HG03354 (cell line): Measurements from ENCODE around the gene NUCB1.
"Not testable (repeated sequence)": the region's sequence is repeated elsewhere in the genome, so short reads cannot be mapped to it uniquely, and the experiment has no call there.

Source experiments
- ATAC-seq: cut with Tn5 transposase; IDR thresholded peaks from one replicate; pipeline ENCODE4 v1.9.1; 2021; ENCODE audit warnings: mild to moderate bottlenecking; ENCODE audit not compliant: unreplicated experiment, poor library complexity, severe bottlenecking

NUCB1 gene

GRCh38 chr19:48925890-48926289 is 25.8 kb downstream of the NUCB1 start:
- ATAC-seq = not testable (repeated sequence)

DNA sequence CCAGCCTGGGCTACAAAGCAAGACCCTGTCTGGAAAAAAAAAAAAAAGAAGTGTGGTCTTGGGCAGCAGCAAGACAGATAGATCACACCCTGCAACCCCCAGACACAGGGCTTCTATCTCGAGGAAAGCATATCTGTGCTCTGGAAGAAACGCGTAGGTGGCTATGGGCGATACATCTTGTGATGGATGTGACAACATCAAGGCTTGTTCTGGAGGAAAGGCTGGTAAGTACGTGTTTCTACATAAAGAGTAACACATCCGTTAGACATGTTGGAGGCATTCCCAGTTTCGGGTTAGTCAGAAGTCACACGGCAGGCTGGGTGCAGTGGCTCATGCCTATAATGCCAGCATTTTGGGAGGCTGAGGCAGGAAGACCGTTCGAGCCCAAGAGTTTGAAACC is 26.8 kb downstream of the NUCB1 start:
- ATAC-seq = no peak

- ATAC-seq = not testable (repeated sequence)
Observed at GRCh38 chr19:48927692-48928091, 27.6 kb downstream of the NUCB1 start.

DNA sequence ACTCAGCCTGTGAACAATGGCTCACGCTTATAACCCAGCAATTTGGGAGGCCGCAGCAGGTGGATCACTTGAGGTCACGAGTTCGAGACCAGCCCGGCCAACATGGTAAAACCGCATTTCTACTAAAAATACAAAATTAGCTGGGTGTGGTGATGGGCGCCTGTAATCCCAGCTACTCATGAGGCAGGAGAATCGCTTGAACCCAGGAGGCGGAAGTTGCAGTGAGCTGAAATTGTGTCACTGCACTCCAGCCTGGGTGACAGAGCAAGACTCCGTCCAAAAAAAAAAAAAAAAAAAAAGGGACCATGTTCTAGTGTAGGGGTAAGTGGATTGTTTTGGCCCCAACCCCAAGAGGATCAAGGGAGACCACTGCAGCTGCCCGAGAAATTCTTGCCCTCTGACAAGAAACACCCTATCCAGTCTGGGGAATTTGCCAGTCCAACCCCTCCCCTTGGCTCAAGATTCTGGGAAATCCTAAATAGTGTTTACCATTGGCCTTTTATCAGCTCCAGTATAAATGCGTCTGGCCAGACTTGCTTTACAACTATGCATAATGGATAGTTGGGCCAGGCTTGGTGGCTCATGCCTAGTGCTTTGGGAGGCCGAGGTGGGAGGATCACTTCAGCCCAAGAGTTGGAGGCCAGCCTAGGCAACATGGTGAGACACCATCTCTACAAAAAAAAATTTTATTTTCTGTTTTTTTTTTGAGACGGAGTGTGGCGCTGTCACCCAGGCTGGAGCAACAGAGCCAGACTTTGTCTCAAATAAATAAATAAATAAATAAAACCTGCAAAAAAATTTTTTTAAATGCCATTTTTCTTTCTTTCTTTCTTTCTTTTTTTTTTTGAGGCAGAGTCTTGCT is 28.3 kb downstream of the NUCB1 start:
- no peak for ATAC-seq

- ATAC-seq = no peak
Observed at GRCh38 chr19:48933382-48933932, 33.3 kb downstream of the NUCB1 start, which contains the start of gene DHDH. Gene DHDH, plus strand, starts transcription at chr19:48933699. Its CDS starts 23 bp downstream, at chr19:48933722.

DNA sequence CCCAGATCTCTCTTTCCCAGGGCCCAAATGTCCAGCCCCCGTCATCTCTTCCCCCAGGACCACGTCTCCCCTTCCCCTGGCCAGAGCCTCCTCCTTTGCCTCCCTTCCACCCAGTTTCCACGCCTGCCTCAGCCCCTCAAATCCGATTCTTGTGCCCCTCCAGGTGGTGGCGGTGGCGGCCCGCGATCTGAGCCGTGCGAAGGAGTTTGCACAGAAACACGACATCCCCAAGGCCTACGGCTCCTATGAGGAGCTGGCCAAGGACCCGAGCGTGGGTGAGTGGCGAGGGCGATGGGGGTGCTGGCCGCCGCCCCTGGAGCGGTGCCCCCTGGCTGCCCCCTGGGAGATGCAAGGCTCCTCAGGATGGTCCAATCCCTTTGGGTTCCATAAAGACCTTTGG is 34.7 kb downstream of the NUCB1 start:
- ATAC-seq = no peak

DNA sequence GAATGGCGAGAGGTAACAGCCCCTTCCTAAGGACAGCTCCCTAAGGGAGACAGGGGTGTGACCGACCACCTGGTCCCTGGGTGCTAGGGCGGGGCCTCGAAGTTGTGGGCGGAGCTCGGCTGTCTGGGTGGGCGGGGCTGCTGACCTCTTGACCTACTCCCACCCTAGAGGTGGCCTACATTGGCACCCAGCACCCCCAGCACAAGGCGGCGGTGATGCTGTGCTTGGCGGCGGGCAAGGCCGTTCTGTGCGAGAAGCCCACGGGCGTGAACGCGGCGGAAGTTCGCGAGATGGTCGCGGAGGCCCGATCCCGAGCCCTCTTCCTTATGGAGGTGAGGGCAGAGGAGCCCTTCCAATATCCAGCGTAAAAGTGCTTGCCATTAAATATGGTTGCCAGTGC is 35.8 kb downstream of the NUCB1 start:
- no peak for ATAC-seq

DNA sequence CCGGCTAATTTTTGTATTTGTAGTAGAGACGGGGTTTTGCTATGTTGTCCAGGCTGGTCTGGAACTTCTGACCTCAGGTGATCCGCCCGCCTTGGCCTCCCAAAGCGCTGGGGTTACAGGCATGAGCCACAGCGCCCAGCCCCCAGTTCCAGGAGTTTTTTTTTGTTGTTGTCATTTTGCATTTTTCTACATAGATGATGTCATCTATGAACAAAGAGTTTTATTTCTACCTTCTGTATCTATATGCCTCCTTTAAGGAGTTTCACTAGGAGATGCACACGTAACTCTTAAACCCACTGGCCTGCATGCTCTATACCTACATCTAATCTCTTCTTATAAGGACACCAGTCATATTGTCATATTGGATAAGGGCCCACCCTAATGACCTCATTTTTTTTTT is 38.1 kb downstream of the NUCB1 start:
- no peak for ATAC-seq

- no peak for ATAC-seq
Observed at GRCh38 chr19:48940902-48941301, 40.8 kb downstream of the NUCB1 start.

DNA sequence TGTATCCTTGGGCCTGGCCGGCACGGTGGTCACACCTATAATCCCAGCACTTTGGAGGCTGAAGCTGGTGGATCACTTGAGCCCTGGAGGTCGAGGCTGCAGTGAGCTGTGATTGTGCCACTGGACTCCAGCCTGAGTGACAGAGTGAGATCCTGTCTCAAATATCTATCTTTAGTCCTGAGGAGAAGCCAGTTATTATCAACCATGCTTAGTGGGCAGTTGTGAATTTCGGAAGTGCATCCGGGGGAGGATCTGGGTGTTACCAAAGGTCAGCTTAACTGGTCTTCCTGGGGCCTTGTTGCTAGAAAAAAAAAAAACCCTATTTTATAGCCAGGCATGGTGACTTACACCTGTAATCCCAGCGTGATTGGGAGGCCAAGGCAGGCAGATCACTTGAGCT is 43.0 kb downstream of the NUCB1 start:
- ATAC-seq = no peak

DNA sequence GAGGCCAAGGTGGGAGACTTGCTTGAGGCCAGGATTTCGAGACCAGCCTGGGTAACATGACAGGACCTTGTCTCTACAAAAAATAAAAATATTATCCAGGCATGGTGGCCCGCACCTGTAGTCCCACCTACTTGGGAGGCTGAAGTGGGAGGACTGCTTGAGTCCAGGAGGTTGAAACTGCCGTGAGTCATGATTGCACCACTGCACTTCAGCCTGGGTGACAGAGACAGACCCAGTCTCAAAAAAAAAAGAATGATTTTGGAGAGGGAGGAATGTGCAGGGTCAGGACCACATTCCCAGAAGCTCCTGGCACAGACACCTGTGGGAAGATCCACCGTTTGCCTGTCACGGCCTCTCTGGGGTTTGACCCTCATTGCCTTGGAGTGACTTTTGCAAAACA is 45.3 kb downstream of the NUCB1 start:
- no peak for ATAC-seq

- no peak for ATAC-seq
Observed at GRCh38 chr19:48945817-48946216, 45.7 kb downstream of the NUCB1 start.

DNA sequence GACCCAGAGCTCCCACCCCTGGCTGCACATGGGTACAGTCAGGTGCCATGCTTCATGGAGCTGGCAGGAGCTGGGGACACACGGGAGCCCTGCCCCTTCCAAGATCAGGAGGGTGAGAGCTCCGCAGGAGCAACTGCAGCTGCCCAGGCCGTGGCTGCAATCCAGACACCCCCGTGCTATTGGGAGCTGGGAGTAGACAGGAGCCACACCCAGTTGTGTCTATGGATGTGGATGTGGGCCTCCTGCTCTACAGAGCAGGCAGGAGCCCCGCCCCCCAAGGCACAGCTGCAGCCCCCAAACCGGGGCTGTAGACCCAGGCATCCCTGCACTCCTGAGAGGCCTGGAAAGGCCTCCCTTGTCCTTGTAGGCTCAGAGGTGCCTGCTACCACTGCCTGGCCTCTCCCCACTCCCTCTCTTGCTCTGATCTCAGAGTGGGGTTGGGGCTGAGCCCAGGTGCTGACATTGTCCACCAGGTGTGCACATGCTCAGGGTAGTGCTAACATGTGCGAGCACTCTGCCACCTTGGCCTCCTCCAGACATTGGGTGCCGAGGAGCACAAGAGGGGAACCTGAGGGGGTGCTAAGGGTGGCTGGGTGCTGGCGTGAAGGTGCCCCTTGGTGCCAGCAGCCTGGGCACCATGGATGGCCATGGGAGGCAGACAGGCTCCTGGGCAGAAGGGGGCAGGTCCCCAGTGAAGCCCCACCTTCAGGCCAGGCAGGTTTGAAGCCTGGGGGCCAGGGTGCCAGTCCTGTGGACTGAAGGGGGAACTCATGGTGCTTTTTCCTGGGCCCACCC is 46.5 kb downstream of the NUCB1 start:
- ATAC-seq = no peak

- no peak for ATAC-seq
Observed at GRCh38 chr19:48947258-48947542, 47.1 kb downstream of the NUCB1 start.

DNA sequence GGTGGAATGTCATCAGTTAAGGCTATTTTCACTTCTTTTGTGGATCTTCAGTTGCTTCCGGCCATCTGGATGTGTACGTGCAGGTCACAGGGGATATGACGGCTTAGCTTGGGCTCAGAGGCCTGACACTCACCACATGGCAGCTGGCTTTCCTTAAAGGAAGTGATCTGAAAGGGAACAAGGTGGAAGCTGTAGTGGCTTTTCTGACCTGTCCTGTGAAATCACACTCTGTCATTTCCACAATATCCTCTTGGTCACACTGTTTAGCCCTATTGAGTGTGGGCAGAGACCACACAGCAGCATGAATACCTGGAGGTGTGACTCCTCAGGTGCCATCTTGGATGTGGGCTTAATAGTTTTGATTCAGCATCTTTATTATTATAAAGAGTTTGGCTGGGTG is 50.0 kb downstream of the NUCB1 start:
- no peak for ATAC-seq

DNA sequence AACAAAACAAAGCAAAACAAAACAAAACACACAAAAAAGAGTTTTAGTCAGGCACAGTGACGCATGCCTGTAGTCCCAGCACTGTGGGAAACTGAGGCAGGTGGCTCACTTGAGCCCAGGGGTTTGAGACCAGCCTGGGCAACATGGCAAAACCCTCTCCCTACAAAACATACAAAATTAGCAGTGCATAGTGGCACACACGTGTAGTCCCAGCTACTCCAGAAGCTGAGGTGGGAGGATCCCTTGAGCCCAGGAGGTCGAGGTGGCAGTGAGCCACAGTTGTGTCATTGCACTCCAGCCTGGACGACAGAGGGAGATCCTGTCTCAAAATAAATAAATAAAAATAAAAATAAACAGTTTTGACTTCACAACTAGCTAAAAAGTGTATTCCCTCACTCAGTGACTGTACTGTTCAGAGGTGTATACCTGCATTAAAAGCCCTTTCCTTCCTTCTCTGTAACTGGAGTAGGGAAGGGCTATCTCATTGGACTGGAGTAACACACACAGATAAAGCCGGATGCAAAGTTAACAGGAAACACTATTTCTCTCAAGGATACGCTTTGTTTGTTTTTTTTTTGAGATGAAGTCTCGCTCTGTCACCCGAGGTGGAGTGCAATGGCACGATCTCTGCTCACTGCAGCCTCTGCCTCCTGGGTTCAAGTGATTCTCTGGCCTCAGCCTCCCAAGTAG is 50.9 kb downstream of the NUCB1 start:
- no peak for ATAC-seq

DNA sequence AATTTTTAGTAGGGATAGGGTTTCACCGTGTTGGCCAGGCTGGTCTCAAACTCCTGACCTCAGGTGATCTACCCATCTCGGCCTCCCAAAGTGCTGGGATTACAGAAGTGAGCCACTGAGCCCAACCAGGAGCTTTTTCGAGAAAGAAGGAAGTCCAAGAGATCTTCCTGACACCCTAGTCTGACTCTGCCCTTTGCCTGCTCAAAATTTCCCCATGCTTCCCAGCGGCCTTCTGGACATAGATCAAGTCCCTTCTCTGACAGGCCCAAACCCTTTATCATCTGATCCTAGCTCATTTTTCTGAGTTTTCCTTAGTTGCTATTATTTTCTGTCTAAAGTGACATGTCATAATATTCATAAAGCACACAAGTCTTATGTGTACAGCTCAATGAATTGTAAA is 53.0 kb downstream of the NUCB1 start:
- ATAC-seq = no peak

DNA sequence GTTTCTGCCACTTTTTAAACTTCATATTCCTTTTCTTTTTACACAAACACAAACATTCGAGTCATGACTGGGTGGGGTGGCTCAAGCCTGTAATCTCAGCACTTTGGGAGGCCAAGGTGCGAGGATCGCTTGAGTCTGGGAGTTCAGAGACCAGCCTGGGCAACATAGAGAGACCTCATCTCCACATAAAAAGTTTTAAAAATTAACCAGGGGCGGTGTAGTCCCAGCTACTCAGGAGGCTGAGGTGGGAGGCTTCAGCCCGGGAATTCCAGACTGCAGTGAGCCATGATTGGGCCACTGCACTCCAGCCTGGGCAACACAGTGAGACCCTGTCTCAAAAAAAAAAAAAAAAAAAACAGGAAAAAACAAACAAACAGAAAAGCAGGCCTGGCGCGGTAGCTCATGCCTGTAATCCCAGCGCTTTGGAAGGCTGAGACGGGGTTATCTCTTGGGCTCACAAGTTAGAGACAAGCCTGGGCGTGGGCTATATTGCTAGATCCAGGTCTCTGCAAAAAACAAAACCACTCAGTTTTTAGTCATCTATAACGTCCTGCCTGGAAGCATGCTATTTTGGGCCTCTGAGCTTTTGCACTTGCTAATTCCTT is 54.0 kb downstream of the NUCB1 start:
- ATAC-seq = no peak

- peak; percentile 83 for ATAC-seq
Observed at GRCh38 chr19:48954595-48955307, 54.6 kb downstream of the NUCB1 start, which contains the start of gene BAX. Gene BAX, plus strand, starts transcription at chr19:48954875. Its CDS starts 54 bp downstream, at chr19:48954929.
